ENCODE results near the gene S100PBP. TPM values are rescaled to one million over a fixed set of nuclear protein-coding genes. Genes with fewer than 3 reads are reported as not detected.

The S100PBP gene
- total and polyA plus RNA-seq, 2 of the 13 experiments (the other 11 are each of a cell fraction or from before 2014, with no cell fraction given): 20.4 to 26.1 TPM

- TF ChIP-seq HMGXB4 (CRISPR knock-in tag; IDR thresholded peaks at IDR 0.05; ENCODE audit: borderline replicate concordance in 1 of 2, low read depth in 1 of 2) (no peak), PHF8 (CRISPR knock-in tag; IDR thresholded peaks at IDR 0.05) (no peak), ZNF773 (CRISPR knock-in tag; IDR thresholded peaks at IDR 0.05; ENCODE audit: borderline replicate concordance) (no peak), ZNF407 (CRISPR knock-in tag; IDR thresholded peaks at IDR 0.05; ENCODE audit: not compliant biosample characterization) (no peak), ETS1 (CRISPR knock-in tag; IDR thresholded peaks at IDR 0.05) (no peak), ZNF550 (CRISPR knock-in tag; IDR thresholded peaks at IDR 0.05; ENCODE audit: borderline replicate concordance) (no peak), NR2F1 (CRISPR knock-in tag; IDR thresholded peaks at IDR 0.05) (no peak)
These were observed 82.3 kb downstream of the S100PBP start (continued) for GRCh38 chr1:32899586-32900296.
